AG04450 (cell line): ENCODE measurements around the gene TNFRSF19. TPM values are rescaled to one million over a fixed set of nuclear protein-coding genes. Genes with fewer than 3 reads are reported as not detected.
"Not testable (repeated sequence)": the region's sequence is repeated elsewhere in the genome, so short reads cannot be mapped to it uniquely, and the experiment has no call there.

Source experiments
- CTCF ChIA-PET: fragments of 300-600, 350-600 bp; formaldehyde crosslinking; extraction: SDS; loops from one replicate; lab custom pipeline; 2022; ENCODE audit warnings: antibody characterized with exemption, inconsistent platforms; lab: Charles Lee
- POLR2A ChIA-PET: fragments of 350-600 bp; formaldehyde crosslinking; extraction: SDS; loops from one replicate; lab custom pipeline; 2021; ENCODE audit warnings: antibody characterized with exemption, inconsistent platforms; lab: Yijun Ruan, JAX
- DNase-seq: peaks from one replicate; pipeline ENCODE4 v3.0.0-alpha.2; 2011; ENCODE audit warnings: low read depth, low spot score
- H3K27ac ChIP-seq: one replicate; pipeline ENCODE4 v1.5.1; 2012; ENCODE audit warnings: low read depth, low read length, control low read depth
- H3K27me3 ChIP-seq: one replicate; pipeline ENCODE4 v1.6.0; 2012; ENCODE audit warnings: low read length; ENCODE audit not compliant: control insufficient read depth, insufficient read depth
- H3K4me3 ChIP-seq: 2 replicates; pipeline ENCODE4 v1.5.1; 2011; ENCODE audit warnings: mild to moderate bottlenecking, low read depth, low read length, control low read depth
- H3K9me3 ChIP-seq: 2 replicates; pipeline ENCODE4 v1.5.1; 2012; ENCODE audit warnings: low read length; ENCODE audit not compliant: control insufficient read depth, insufficient read depth
- CTCF ChIP-seq: IDR thresholded peaks from 2 replicates; pipeline ENCODE4 v1.5.1; 2011; ENCODE audit warnings: low read depth, low read length, control low read depth, inconsistent platforms
- polyA plus RNA-seq: library from polyadenylated mRNA; depleted of rRNA; stranded (reverse); fragments of >200 nt; gene quantifications from 2 replicates; pipeline ENCODE4 v1.2.3, GENCODE V29; 2011

Gene TNFRSF19
- polyA plus RNA-seq, 1 experiment, result 183 TPM

DNA sequence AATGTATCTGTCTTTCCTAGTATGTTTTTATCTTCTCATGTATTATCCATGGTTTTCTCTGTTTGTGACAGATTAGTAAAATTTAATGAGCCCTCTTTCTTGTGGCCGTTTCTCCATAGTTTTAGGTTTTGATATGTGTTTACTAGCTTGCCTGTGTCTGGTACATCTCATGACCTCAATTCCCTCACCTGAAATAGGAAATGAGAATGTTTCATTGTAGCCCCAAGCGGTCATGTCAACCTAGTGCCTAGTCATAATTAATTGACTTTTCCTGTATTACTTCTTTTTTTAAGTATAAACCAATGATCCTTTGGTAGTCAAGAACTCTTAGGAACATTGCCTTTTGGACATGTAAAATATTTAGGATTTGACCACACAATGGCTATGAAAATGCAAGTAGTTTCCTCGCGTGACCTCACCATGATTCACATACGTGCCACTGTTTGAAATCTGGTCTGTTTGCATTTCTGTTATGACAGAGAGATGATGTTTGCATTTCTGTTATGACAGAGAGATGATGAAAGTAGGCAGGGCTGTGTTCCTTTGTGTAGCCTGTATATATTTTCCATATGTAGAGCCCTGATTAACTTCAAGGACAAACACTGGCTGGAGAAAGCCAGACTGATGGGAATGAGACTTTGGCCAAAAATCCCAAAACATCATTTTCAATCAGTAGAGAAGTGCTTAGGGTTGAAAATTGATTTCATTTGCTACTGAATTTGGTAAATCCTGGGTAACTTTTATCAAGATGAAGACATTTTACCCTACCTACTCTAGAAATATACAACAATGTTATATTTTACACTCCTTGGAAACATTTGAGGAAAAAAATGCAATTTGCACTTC lies 104.8 kb downstream of the TNFRSF19 start:
- Histone ChIP-seq H3K4me3 (no peak overlapping the region), H3K27me3 (no peaks in the 10 kb centered on the region), H3K27ac (peak overlapping the region; percentile 96), H3K9me3 (peaks cover 8% of the 10 kb centered on the region; the same call in 1 of the 2 replicates)
- CTCF ChIA-PET, result no interaction called here
- POLR2A ChIA-PET, result interaction anchor here (1.0 to 2.7 kb wide), 3 partner anchors 103 to 214 kb away, joined by 3 to 17 read pairs (median 14); no protein-coding TSS in a partner anchor
- TF ChIP-seq CTCF, result no peak
- DNase-seq, result peak; percentile 92

DNA sequence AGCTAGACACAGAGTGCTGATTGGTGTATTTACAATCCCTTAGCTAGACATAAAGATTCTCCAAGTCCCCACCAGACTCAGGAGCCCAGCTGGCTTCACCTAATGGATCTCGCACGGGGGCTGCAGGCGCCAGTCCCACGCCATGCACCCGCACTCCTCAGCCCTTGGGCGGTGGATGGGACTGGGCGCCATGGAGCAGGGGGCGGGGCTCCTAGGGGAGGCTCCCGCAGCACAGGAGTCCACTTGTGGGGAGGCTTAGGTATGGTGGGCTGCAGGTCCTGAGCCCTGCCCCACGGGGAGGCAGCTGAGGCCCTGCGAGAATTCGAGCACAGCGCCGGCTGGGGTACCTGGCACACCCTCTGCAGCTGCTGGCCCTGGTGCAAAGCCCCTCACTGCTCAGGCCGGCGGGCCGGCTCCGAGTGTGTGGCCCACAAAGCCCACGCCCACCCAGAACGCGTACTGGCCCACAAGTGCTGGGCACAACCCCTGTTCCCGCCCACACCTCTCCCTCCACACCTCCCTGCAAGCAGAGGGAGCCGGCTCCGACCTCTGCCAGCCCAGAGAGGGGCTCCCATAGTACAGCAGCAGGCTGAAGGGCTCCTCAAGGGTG lies 107.6 kb downstream of the TNFRSF19 start:
- POLR2A ChIA-PET, result interaction anchor here (0.6 to 1.2 kb wide), 2 partner anchors 26 to 74 kb away, joined by 3 to 4 read pairs; no protein-coding TSS in a partner anchor
- CTCF ChIA-PET, result not testable (repeated sequence)
- peak overlapping the region; percentile 82 for H3K27ac ChIP-seq

GRCh38 chr13:23678795-23679194 lies 108.6 kb downstream of the TNFRSF19 start:
- H3K27me3 ChIP-seq, result no peaks in the 10 kb centered on the region
- no peak for DNase-seq
- peak overlapping the region; percentile 82 for H3K27ac ChIP-seq
- TF ChIP-seq CTCF, result no peak
- ChIA-PET CTCF (interaction anchor here (0.7 to 2.2 kb wide), 2 partner anchors 24 to 211 kb away, joined by 9 read pairs; partner anchors contain the start of gene MIPEP), POLR2A (interaction anchor here (0.7 kb wide), 2 partner anchors 50 to 99 kb away, joined by 3 to 9 read pairs; no protein-coding TSS in a partner anchor)
- H3K9me3 ChIP-seq, result peaks cover 10% of the 10 kb centered on the region
- no peak overlapping the region for H3K4me3 ChIP-seq

More for the DNA sequence above, 107.6 kb downstream of the TNFRSF19 start:
- not testable (repeated sequence) for H3K27me3 ChIP-seq, H3K4me3 ChIP-seq, H3K9me3 ChIP-seq, DNase-seq

- Histone ChIP-seq H3K27me3 (no peaks in the 10 kb centered on the region), H3K4me3 (no peak overlapping the region), H3K27ac (peak overlapping the region; percentile 47), H3K9me3 (peaks cover 10% of the 10 kb centered on the region)
- no peak for DNase-seq
- POLR2A ChIA-PET, result interaction anchor here (0.7 kb wide), 2 partner anchors 49 to 99 kb away, joined by 3 to 9 read pairs; no protein-coding TSS in a partner anchor
- CTCF ChIA-PET, result interaction anchor here (0.7 to 2.2 kb wide), 2 partner anchors 24 to 210 kb away, joined by 9 read pairs; partner anchors contain the start of gene MIPEP
- TF ChIP-seq CTCF, result no peak
Observed at GRCh38 chr13:23679220-23679619, 109.0 kb downstream of the TNFRSF19 start.

DNA sequence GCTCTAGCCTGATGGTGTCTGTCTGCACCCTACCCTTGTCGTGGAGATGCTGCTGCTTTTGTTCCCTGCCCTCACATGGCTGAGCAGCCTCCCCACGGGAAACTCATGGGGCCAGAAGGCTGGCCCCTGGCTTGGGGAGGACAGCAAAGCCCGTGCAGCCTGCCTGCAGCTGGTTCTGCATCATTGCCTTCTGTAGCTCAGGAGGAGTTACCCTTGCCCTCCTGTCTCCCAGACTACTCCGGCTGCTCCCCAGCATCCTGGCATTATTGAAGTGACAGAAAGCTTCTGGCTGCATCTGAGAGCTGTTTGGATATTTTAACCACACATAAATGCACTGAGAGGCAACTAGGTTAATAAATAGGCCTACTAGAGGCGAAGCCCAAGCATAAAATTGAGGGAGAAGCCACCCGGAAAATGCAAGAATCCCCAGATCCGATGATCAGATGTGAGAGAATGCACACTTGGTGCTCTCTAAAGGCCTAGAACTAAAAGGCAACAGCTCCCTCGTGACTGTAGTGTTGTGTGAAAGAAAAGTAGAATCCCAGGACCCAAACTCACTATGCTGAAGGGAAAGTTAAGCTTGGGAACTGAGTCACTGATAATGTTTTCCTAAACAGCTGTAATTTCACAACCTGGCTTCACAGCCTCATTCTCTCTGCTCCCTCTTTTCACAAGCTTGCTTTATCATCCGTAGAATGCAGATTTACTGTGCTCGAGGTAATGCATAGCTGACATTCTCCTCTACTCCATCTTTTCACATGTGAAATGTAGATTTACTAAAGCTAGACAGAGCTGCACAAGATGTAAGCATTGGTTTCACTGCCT lies 110.8 kb downstream of the TNFRSF19 start:
- peaks cover 10% of the 10 kb centered on the region for H3K9me3 ChIP-seq
- no peak overlapping the region for H3K4me3 ChIP-seq
- CTCF ChIA-PET, result no interaction called here
- H3K27ac ChIP-seq, result peak overlapping the region; percentile 89
- H3K27me3 ChIP-seq, result no peaks in the 10 kb centered on the region
- POLR2A ChIA-PET, result interaction anchor here (0.7 to 2.3 kb wide), 11 partner anchors 8 to 119 kb away, joined by 3 to 9 read pairs (median 3); no protein-coding TSS in a partner anchor
- TF ChIP-seq CTCF, result no peak
- DNase-seq, result no peak
